ENCODE data around the gene CKS2. TPM values are rescaled to one million over a fixed set of nuclear protein-coding genes. Genes with fewer than 3 reads are reported as not detected.

Gene CKS2
- total and polyA plus RNA-seq, 2 experiments from 2014 or later: 512 to 1,783 TPM

DNA sequence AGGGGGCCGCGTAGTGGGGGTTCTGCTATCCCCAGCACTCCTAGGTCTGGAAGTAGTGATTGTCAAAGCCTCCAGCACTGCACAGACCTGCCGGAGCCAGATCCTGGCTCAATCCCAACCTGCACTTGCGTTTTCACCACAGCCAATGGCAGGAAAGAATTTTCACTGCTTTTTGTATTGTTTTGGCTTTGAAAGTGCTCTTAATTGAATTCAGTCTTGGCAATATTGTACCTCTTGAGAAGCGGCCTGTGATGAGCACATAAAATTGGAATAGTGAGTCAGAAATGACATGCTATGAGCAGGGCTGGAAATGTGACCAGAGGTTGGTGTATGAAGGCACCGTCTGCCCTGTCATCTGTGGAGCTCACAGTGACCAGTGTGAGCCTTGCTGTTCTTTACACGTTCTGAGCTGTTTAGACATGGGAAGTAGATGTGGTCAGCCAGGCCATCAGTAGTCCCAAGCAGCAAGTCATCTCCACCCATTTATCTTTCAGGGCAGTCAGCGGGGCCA lies 48.8 kb downstream of the CKS2 start:
- Histone ChIP-seq H3K4me1 (ENCODE audit: insufficient read depth) (no peaks in the 10 kb centered on the region), H3K27me3 (ENCODE audit: insufficient read depth) (no peaks in the 10 kb centered on the region), H3K4me3 (no peak overlapping the region), H3K4me2 (no peak overlapping the region), H3K27ac (ENCODE audit: low read depth) (no peak overlapping the region), H4K20me1 (replicated peaks; ENCODE audit: insufficient read depth) (peaks cover 17% of the 10 kb centered on the region; the same call in 1 of the 2 replicates), H2AFZ (no peak overlapping the region), H3F3A (replicated peaks; ENCODE audit: low read depth) (no peaks in the 10 kb centered on the region), H3K79me2 (replicated peaks; ENCODE audit: insufficient read depth) (0 out of 2 replicates have a peak, but pooled peaks cover 3% of the 10 kb centered on the region), H3K9me2 (ENCODE audit: insufficient read depth) (no peaks in the 10 kb centered on the region), H3K36me3 (ENCODE audit: insufficient read depth) (peaks cover 45% of the 10 kb centered on the region)
- DNase-seq (ENCODE audit: low spot score): no peak
- H3K27ac Mint-ChIP-seq: no peak overlapping the region
- H3K4me3 Mint-ChIP-seq: no peak overlapping the region
- H3K27me3 Mint-ChIP-seq (ENCODE audit: insufficient read depth, low read depth, poor library complexity): peaks cover 3% of the 10 kb centered on the region
- ATAC-seq: no peak
- no peaks in the 10 kb centered on the region for H3K9me3 Mint-ChIP-seq
- TF ChIP-seq CREB1 (CRISPR knock-in tag; IDR thresholded peaks at IDR 0.05; ENCODE audit: low read depth) (no peak), JUNB (IDR thresholded peaks at IDR 0.05; ENCODE audit: unreplicated experiment) (no peak), EZH2phosphoT487 (IDR thresholded peaks at IDR 0.05; ENCODE audit: unreplicated experiment) (no peak)
- TF ChIP-seq, protein P1, sequence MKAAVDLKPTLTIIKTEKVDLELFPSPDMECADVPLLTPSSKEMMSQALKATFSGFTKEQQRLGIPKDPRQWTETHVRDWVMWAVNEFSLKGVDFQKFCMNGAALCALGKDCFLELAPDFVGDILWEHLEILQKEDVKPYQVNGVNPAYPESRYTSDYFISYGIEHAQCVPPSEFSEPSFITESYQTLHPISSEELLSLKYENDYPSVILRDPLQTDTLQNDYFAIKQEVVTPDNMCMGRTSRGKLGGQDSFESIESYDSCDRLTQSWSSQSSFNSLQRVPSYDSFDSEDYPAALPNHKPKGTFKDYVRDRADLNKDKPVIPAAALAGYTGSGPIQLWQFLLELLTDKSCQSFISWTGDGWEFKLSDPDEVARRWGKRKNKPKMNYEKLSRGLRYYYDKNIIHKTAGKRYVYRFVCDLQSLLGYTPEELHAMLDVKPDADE (IDR thresholded peaks at IDR 0.05): no peak
- TF ChIP-seq, protein P2, sequence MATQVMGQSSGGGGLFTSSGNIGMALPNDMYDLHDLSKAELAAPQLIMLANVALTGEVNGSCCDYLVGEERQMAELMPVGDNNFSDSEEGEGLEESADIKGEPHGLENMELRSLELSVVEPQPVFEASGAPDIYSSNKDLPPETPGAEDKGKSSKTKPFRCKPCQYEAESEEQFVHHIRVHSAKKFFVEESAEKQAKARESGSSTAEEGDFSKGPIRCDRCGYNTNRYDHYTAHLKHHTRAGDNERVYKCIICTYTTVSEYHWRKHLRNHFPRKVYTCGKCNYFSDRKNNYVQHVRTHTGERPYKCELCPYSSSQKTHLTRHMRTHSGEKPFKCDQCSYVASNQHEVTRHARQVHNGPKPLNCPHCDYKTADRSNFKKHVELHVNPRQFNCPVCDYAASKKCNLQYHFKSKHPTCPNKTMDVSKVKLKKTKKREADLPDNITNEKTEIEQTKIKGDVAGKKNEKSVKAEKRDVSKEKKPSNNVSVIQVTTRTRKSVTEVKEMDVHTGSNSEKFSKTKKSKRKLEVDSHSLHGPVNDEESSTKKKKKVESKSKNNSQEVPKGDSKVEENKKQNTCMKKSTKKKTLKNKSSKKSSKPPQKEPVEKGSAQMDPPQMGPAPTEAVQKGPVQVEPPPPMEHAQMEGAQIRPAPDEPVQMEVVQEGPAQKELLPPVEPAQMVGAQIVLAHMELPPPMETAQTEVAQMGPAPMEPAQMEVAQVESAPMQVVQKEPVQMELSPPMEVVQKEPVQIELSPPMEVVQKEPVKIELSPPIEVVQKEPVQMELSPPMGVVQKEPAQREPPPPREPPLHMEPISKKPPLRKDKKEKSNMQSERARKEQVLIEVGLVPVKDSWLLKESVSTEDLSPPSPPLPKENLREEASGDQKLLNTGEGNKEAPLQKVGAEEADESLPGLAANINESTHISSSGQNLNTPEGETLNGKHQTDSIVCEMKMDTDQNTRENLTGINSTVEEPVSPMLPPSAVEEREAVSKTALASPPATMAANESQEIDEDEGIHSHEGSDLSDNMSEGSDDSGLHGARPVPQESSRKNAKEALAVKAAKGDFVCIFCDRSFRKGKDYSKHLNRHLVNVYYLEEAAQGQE (IDR thresholded peaks at IDR 0.05; ENCODE audit: unreplicated experiment): no peak
- TF ChIP-seq, protein P3, sequence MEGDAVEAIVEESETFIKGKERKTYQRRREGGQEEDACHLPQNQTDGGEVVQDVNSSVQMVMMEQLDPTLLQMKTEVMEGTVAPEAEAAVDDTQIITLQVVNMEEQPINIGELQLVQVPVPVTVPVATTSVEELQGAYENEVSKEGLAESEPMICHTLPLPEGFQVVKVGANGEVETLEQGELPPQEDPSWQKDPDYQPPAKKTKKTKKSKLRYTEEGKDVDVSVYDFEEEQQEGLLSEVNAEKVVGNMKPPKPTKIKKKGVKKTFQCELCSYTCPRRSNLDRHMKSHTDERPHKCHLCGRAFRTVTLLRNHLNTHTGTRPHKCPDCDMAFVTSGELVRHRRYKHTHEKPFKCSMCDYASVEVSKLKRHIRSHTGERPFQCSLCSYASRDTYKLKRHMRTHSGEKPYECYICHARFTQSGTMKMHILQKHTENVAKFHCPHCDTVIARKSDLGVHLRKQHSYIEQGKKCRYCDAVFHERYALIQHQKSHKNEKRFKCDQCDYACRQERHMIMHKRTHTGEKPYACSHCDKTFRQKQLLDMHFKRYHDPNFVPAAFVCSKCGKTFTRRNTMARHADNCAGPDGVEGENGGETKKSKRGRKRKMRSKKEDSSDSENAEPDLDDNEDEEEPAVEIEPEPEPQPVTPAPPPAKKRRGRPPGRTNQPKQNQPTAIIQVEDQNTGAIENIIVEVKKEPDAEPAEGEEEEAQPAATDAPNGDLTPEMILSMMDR (conservative IDR thresholded peaks at IDR 0.05; ENCODE audit: low read depth in 2 of 2): no peak
- H3K4me1 Mint-ChIP-seq: no peaks in the 10 kb centered on the region
- H3K36me3 Mint-ChIP-seq (ENCODE audit: low read depth): peaks cover 73% of the 10 kb centered on the region

DNA sequence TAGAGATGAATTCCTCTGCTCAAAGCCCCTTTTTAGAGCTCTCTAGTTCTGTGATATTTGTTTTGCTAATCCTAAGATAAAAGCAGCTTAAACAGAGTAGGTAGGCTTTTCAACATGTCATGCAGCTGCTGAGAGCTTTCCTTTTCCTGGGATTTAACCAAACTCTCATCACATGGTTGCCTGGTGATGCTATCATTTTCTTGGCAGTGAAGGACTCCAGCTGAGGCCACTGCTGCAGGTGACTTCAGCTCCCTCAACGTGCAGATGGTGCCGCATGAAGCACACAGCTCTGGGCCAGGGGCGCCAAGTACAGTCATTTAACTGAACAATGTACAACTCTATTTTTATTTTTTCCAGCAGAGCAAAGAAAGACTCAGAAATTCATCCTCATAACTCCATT lies 49.5 kb downstream of the CKS2 start:
- H3K4me3 ChIP-seq: no peak overlapping the region
- no peak overlapping the region for H3K27ac Mint-ChIP-seq
- H3K79me2 ChIP-seq (replicated peaks; ENCODE audit: insufficient read depth): no peaks in the 10 kb centered on the region
- TF ChIP-seq CREB1 (CRISPR knock-in tag; IDR thresholded peaks at IDR 0.05; ENCODE audit: low read depth) (no peak), POLR2AphosphoS5 (IDR thresholded peaks at IDR 0.05; ENCODE audit: low read depth) (no peak)
- no peak overlapping the region for H3K4me2 ChIP-seq
- no peaks in the 10 kb centered on the region for H3K27me3 ChIP-seq (ENCODE audit: insufficient read depth)
- no peak for ATAC-seq
- H3K9me3 Mint-ChIP-seq: no peaks in the 10 kb centered on the region
- peaks cover 17% of the 10 kb centered on the region; the same call in 1 of the 2 replicates for H4K20me1 ChIP-seq (replicated peaks; ENCODE audit: insufficient read depth)
- no peak overlapping the region for H3K27ac ChIP-seq (ENCODE audit: low read depth)
- no peak for DNase-seq (ENCODE audit: low spot score)
- H3K36me3 Mint-ChIP-seq (ENCODE audit: low read depth): peaks cover 67% of the 10 kb centered on the region
- peaks cover 5% of the 10 kb centered on the region for H3K27me3 Mint-ChIP-seq (ENCODE audit: insufficient read depth, low read depth, poor library complexity)
- no peaks in the 10 kb centered on the region for H3F3A ChIP-seq (replicated peaks; ENCODE audit: low read depth)
- no peaks in the 10 kb centered on the region for H3K4me1 Mint-ChIP-seq
- H3K4me3 Mint-ChIP-seq: no peak overlapping the region
- no peaks in the 10 kb centered on the region for H3K9me2 ChIP-seq (ENCODE audit: insufficient read depth)
- no peaks in the 10 kb centered on the region for H3K4me1 ChIP-seq (ENCODE audit: insufficient read depth)
- peaks cover 42% of the 10 kb centered on the region for H3K36me3 ChIP-seq (ENCODE audit: insufficient read depth)
- no peak overlapping the region for H2AFZ ChIP-seq
